NCI-H1694 treated with DMSO at 0.1 percent for 48 hours (cell line): ENCODE results near the gene PTGER4.
"Not testable (repeated sequence)": the region's sequence is repeated elsewhere in the genome, so short reads cannot be mapped to it uniquely, and the experiment has no call there.

Source experiments
- DNase-seq: peaks from one replicate; lab custom pipeline; 2025; lab: John Stamatoyannopoulos, UW

PTGER4 gene

GRCh38 chr5:40679913-40680681, at the start of gene PTGER4:
Gene PTGER4, plus strand, starts transcription at chr5:40679915. Its CDS starts 1,079 bp downstream, at chr5:40680994.
- no peak for DNase-seq

- no peak for DNase-seq
Measured at GRCh38 chr5:40630126-40630525, 49.6 kb upstream of the PTGER4 start.

- DNase-seq = no peak
Measured at GRCh38 chr5:40631236-40631635, 48.5 kb upstream of the PTGER4 start.

- DNase-seq = no peak
Measured at GRCh38 chr5:40634154-40634553, 45.6 kb upstream of the PTGER4 start.

GRCh38 chr5:40634593-40634992, 45.1 kb upstream of the PTGER4 start:
- no peak for DNase-seq

GRCh38 chr5:40639531-40639930, 40.2 kb upstream of the PTGER4 start:
- not testable (repeated sequence) for DNase-seq

GRCh38 chr5:40646266-40646665, 33.4 kb upstream of the PTGER4 start:
- DNase-seq = no peak

- no peak for DNase-seq
Measured at GRCh38 chr5:40648150-40648549, 31.6 kb upstream of the PTGER4 start.

GRCh38 chr5:40649463-40650030, 30.2 kb upstream of the PTGER4 start:
- DNase-seq = no peak

GRCh38 chr5:40651201-40651600, 28.5 kb upstream of the PTGER4 start:
- DNase-seq = no peak

- no peak for DNase-seq
Measured at GRCh38 chr5:40652441-40653220, 27.1 kb upstream of the PTGER4 start.

GRCh38 chr5:40653221-40654022, 26.3 kb upstream of the PTGER4 start:
- no peak for DNase-seq

- DNase-seq = no peak
Measured at GRCh38 chr5:40654377-40654991, 25.2 kb upstream of the PTGER4 start.

- DNase-seq = no peak
Measured at GRCh38 chr5:40655138-40655537, 24.6 kb upstream of the PTGER4 start.

GRCh38 chr5:40656091-40656490, 23.6 kb upstream of the PTGER4 start:
- DNase-seq = not testable (repeated sequence)

- DNase-seq = no peak
Measured at GRCh38 chr5:40656766-40657165, 22.9 kb upstream of the PTGER4 start.

GRCh38 chr5:40660751-40661150, 19.0 kb upstream of the PTGER4 start:
- DNase-seq = no peak

- DNase-seq = no peak
Measured at GRCh38 chr5:40665635-40666298, 13.9 kb upstream of the PTGER4 start.

- DNase-seq = no peak
Measured at GRCh38 chr5:40666657-40667056, 13.1 kb upstream of the PTGER4 start.

GRCh38 chr5:40667161-40667663, 12.5 kb upstream of the PTGER4 start:
- DNase-seq = no peak
